HL-60 (cell line): ENCODE data around the gene POLR2I.
A peak's percentile ranks its signal among the peaks of the same experiment; 100 is the strongest.

Experiments
- DNase-seq, 2 experiments: peaks; one replicate each; pipeline ENCODE4 v3.0.0-alpha.2; 2010 to 2020; ENCODE audit warnings: low read depth in 1 of 2, low spot score in 1 of 2
- H3K27ac ChIP-seq: fragments of 250-450 bp; sonication (Bioruptor Pico); replicated peaks from 2 replicates; pipeline ENCODE4 v1.5.1; 2020; ENCODE audit warnings: mild to moderate bottlenecking, moderate library complexity
- H3K27me3 ChIP-seq: fragments of 250-450 bp; sonication (Bioruptor Pico); 2 replicates; pipeline ENCODE4 v1.5.1; 2021; ENCODE audit warnings: mild to moderate bottlenecking, moderate library complexity; ENCODE audit not compliant: insufficient read depth, poor library complexity, severe bottlenecking
- H3K4me3 ChIP-seq: replicated peaks from 2 replicates; pipeline ENCODE4 v1.5.1; 2011; ENCODE audit warnings: mild to moderate bottlenecking, control low read depth, low read length; ENCODE audit not compliant: insufficient read depth
- CTCF ChIP-seq: IDR thresholded peaks from one replicate; pipeline ENCODE4 v1.5.1; 2011; ENCODE audit warnings: low read length, control low read depth, inconsistent platforms; ENCODE audit not compliant: insufficient read depth
- GABPA ChIP-seq: IDR thresholded peaks from 2 replicates; pipeline ENCODE4 v1.6.1; 2012; ENCODE audit warnings: low read depth
- POLR2AphosphoS5 ChIP-seq: IDR thresholded peaks from 2 replicates; pipeline ENCODE4 v1.6.1; 2012; ENCODE audit warnings: low read depth
- REST ChIP-seq: IDR thresholded peaks from 2 replicates; pipeline ENCODE4 v1.6.1; 2012; ENCODE audit warnings: low read depth; ENCODE audit not compliant: insufficient replicate concordance
- SPI1 ChIP-seq: IDR thresholded peaks from 2 replicates; pipeline ENCODE4 v1.6.1; 2012; ENCODE audit warnings: low read depth, mild to moderate bottlenecking, borderline replicate concordance
- long read RNA-seq: library from polyadenylated mRNA; unstranded; transcript quantifications from one replicate; pipeline ENCODE4 v2.0.0, GENCODE V29; 2020

The POLR2I gene
- long read RNA-seq, transcript POLR2I-201 (6 exons, 913 nt): major isoform, 15 of 17 reads
- long read RNA-seq, partial matches to known transcripts: 0 of 17 reads
- long read RNA-seq, other reads (novel, unspliced or antisense): 1 of 17 reads

- Histone ChIP-seq H3K27me3 (no peaks in the 10 kb centered on the region), H3K4me3 (peak within 1 kb of the TSS; percentile 97), H3K27ac (peak within 1 kb of the TSS; percentile 64)
- peak; percentile 99 to 100 for DNase-seq
- TF ChIP-seq POLR2AphosphoS5: peak; percentile 61; the same call in 1 of the 2 replicates
- peak; percentile 34 for TF ChIP-seq REST
- TF ChIP-seq SPI1: no peak
Observed at GRCh38 chr19:36114721-36115452, at the start of gene POLR2I. Gene POLR2I, minus strand, starts transcription at chr19:36114875. Its CDS starts 19 bp downstream, at chr19:36114856.

- Histone ChIP-seq H3K4me3 (no peak overlapping the region), H3K27ac (no peak overlapping the region), H3K27me3 (no peaks in the 10 kb centered on the region)
- TF ChIP-seq SPI1: no peak
- TF ChIP-seq GABPA: no peak
- no peak for TF ChIP-seq CTCF
- TF ChIP-seq REST: no peak
- no peak for TF ChIP-seq POLR2AphosphoS5
- DNase-seq: no peak
Observed at GRCh38 chr19:36163813-36164212, 49.1 kb upstream of the POLR2I start.

- DNase-seq: no peak
- TF ChIP-seq POLR2AphosphoS5: no peak
- TF ChIP-seq REST: no peak
- no peak for TF ChIP-seq GABPA
- no peak for TF ChIP-seq CTCF
- TF ChIP-seq SPI1: no peak
- H3K27me3 ChIP-seq: no peaks in the 10 kb centered on the region
- no peak overlapping the region for H3K27ac ChIP-seq
- no peak overlapping the region for H3K4me3 ChIP-seq
Observed at GRCh38 chr19:36160821-36161596, 46.3 kb upstream of the POLR2I start.
